ENCODE results near the gene BRCA1.

BRCA1 gene

DNA sequence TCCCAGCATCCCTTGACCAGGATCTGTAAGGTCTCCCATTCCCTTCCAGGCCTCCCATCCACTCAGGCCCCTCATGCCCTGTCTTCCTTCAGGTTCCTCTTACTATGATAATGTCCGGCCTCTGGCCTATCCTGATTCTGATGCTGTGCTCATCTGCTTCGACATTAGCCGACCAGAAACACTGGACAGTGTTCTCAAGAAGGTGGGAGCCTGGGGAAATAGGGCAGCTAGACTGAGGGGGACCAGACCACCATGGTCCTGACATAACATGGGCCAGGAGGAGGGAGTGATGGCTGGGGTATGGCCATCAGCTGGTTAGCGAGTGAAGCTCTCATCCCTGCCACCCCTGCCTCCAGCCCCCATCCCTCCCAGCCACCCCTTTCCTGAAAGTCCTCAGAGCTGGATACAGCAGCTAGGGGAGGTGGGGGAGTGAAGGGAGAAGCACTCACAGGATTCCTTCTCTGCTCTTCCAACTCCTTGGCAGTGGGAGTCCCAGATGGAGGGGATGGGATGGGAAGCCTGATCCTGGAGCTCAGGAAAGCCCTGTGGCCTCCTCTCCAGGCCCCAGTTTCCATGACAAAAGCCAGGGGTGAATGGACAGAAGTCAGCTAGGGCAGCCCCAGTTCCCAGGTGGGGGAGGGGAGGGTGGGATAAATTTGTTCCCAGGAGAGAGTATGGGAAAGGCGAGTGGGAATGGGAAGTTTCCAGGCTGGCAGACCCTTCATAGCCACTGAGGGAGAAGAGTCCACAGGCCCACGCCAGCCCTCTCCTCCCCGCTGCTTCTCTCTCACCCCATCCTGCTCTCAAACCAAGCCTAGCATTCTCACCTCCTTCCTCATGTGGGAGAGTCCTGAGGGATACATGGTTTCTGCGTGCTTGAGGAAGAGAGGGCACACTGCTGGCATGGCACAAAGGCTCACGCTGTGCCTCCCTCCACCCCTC is 97.8 kb downstream of the BRCA1 start:
- TF ChIP-seq TAF1 (IDR thresholded peaks at IDR 0.05; ENCODE audit: borderline replicate concordance, insufficient read depth, low read length) (no peak), SIN3A (IDR thresholded peaks at IDR 0.05; ENCODE audit: borderline replicate concordance, insufficient read depth, low read length) (no peak), POLR2AphosphoS5 (IDR thresholded peaks at IDR 0.05; ENCODE audit: low read depth, low read length) (no peak), FOXP2 (optimal IDR thresholded peaks at IDR 0.05; ENCODE audit: borderline replicate concordance, extremely low read depth, extremely low read length, insufficient read depth) (no peak)
- TF ChIP-seq, protein P1, sequence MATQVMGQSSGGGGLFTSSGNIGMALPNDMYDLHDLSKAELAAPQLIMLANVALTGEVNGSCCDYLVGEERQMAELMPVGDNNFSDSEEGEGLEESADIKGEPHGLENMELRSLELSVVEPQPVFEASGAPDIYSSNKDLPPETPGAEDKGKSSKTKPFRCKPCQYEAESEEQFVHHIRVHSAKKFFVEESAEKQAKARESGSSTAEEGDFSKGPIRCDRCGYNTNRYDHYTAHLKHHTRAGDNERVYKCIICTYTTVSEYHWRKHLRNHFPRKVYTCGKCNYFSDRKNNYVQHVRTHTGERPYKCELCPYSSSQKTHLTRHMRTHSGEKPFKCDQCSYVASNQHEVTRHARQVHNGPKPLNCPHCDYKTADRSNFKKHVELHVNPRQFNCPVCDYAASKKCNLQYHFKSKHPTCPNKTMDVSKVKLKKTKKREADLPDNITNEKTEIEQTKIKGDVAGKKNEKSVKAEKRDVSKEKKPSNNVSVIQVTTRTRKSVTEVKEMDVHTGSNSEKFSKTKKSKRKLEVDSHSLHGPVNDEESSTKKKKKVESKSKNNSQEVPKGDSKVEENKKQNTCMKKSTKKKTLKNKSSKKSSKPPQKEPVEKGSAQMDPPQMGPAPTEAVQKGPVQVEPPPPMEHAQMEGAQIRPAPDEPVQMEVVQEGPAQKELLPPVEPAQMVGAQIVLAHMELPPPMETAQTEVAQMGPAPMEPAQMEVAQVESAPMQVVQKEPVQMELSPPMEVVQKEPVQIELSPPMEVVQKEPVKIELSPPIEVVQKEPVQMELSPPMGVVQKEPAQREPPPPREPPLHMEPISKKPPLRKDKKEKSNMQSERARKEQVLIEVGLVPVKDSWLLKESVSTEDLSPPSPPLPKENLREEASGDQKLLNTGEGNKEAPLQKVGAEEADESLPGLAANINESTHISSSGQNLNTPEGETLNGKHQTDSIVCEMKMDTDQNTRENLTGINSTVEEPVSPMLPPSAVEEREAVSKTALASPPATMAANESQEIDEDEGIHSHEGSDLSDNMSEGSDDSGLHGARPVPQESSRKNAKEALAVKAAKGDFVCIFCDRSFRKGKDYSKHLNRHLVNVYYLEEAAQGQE (IDR thresholded peaks at IDR 0.05; ENCODE audit: insufficient read depth in 1 of 2, low read depth in 2 of 2, low read length in 2 of 2), result no peak

DNA sequence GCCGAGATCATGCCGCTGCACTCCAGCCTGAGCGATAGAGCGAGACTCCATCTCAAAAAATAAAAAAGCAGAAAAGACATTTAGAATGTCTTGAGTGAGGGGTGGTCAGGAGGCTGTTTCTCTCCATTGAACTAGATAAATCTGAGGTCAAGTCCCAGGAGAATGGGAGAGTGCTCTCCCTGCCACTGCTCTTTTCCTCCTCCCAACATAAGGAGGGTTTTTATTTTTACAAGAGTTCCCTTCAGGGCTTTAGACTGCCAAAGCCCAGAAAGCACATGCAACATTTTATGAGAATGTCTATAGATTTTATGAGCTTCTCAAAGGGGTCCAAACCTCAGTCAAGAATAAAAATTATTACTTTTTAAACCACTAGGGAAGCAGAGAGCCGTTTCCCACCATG is 98.6 kb downstream of the BRCA1 start:
- TF ChIP-seq TAF1 (IDR thresholded peaks at IDR 0.05; ENCODE audit: borderline replicate concordance, insufficient read depth, low read length), result no peak
- TF ChIP-seq POLR2AphosphoS5 (IDR thresholded peaks at IDR 0.05; ENCODE audit: low read depth, low read length), result no peak
- TF ChIP-seq FOXP2 (optimal IDR thresholded peaks at IDR 0.05; ENCODE audit: borderline replicate concordance, extremely low read depth, extremely low read length, insufficient read depth), result no peak
- no peak for TF ChIP-seq SIN3A (IDR thresholded peaks at IDR 0.05; ENCODE audit: borderline replicate concordance, insufficient read depth, low read length)
- TF ChIP-seq, protein P1 (IDR thresholded peaks at IDR 0.05; ENCODE audit: insufficient read depth in 1 of 2, low read depth in 2 of 2, low read length in 2 of 2), result no peak

DNA sequence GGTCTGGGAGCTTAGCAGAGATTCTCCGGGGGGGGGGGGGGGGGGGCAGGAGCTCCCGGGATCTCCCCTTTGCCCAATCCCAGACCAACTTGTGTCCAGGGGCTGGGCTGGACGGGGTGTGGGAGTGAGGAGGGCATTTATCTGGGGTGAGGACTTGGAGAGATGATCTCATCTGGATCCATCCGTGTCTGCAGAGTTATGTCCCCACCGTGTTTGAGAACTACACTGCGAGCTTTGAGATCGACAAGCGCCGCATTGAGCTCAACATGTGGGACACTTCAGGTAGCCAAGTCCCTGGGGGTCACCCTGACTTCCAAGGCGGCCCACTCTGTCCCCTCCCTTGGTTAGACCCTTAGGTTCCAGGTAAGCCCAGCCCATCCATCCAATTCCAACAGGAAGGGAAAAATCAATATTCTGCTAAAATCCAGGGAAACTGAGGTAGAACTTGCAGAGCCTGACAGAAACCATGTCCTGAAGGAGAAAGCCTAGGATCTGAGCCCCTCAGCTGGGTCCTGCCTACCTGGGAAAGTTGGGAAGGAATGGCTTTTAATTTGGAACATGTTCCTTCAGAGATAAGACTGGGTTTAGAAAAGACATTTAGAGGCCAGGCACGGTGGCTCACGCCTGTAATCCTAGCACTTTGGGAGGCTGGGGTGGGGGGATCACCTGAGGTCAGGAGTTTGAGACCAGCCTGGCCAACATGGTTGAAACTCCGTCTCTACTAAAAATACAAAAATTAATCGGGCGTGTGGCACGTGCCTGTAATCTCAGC is 99.2 kb downstream of the BRCA1 start:
- TF ChIP-seq SIN3A (IDR thresholded peaks at IDR 0.05; ENCODE audit: borderline replicate concordance, insufficient read depth, low read length) (no peak), FOXP2 (optimal IDR thresholded peaks at IDR 0.05; ENCODE audit: borderline replicate concordance, extremely low read depth, extremely low read length, insufficient read depth) (no peak), POLR2AphosphoS5 (IDR thresholded peaks at IDR 0.05; ENCODE audit: low read depth, low read length) (no peak), TAF1 (IDR thresholded peaks at IDR 0.05; ENCODE audit: borderline replicate concordance, insufficient read depth, low read length) (no peak)
- TF ChIP-seq, protein P1 (IDR thresholded peaks at IDR 0.05; ENCODE audit: insufficient read depth in 1 of 2, low read depth in 2 of 2, low read length in 2 of 2), result no peak

DNA sequence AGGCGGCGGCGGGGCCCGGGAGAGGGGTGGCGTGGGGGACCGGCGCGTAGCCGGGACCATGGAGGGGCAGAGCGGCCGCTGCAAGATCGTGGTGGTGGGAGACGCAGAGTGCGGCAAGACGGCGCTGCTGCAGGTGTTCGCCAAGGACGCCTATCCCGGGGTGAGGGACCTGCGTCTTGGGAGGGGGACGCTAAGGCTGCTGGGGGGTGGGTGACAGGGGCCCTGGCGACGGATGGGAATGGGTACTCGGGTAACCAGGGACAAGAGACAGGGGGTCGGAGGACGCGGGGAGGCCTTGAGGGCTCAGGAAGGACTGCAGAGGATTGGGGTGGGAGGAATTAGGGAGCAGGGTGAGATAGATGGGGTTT is 99.9 kb downstream of the BRCA1 start:
- TF ChIP-seq SIN3A (IDR thresholded peaks at IDR 0.05; ENCODE audit: borderline replicate concordance, insufficient read depth, low read length) (no peak), TAF1 (IDR thresholded peaks at IDR 0.05; ENCODE audit: borderline replicate concordance, insufficient read depth, low read length) (no peak), POLR2AphosphoS5 (IDR thresholded peaks at IDR 0.05; ENCODE audit: low read depth, low read length) (no peak), FOXP2 (optimal IDR thresholded peaks at IDR 0.05; ENCODE audit: borderline replicate concordance, extremely low read depth, extremely low read length, insufficient read depth) (no peak)
- TF ChIP-seq, protein P1 (IDR thresholded peaks at IDR 0.05; ENCODE audit: insufficient read depth in 1 of 2, low read depth in 2 of 2, low read length in 2 of 2), result no peak
